ENCODE results near the gene CPA4.

GRCh38 chr7:130356876-130357611 lies 64.1 kb downstream of the CPA4 start:
- TF ChIP-seq CTCF (IDR thresholded peaks at IDR 0.05), result no peak
- no peak for TF ChIP-seq POLR2A (IDR thresholded peaks at IDR 0.05)
